CD4-positive, CD25-positive, alpha-beta regulatory T cell (primary cell): Measurements from ENCODE around the gene MVK. TPM values are rescaled to one million over a fixed set of nuclear protein-coding genes. Genes with fewer than 3 reads are reported as not detected.

ENCODE experiments used
- ATAC-seq, 2 donors: fragments of 150-1000 bp; cut with Tn5 transposase; one replicate each; pipeline ENCODE4 v1.10.0; 2021; ENCODE audit warnings: low read depth in 2 of 2, moderate number of reproducible peaks in 2 of 2, moderate library complexity in 1 of 2
- DNase-seq, 3 donors: peaks; one replicate each; pipeline versions ENCODE4 v3.0.0 to v3.0.0-alpha.2; 2012 to 2022; ENCODE audit warnings: mixed read lengths in 1 of 3
- H3K27ac ChIP-seq: one replicate; pipeline ENCODE4 v1.7.0; 2013; ENCODE audit warnings: mild to moderate bottlenecking, low read length; ENCODE audit not compliant: insufficient read depth, poor library complexity, severe bottlenecking
- H3K27me3 ChIP-seq: one replicate; pipeline ENCODE4 v1.7.0; 2013; ENCODE audit warnings: low read length; ENCODE audit not compliant: control insufficient read depth, insufficient read depth
- H3K36me3 ChIP-seq: one replicate; pipeline ENCODE4 v1.7.0; 2013; ENCODE audit warnings: mild to moderate bottlenecking, low read length, moderate library complexity; ENCODE audit not compliant: control insufficient read depth, insufficient read depth
- H3K4me1 ChIP-seq: 2 replicates; pipeline ENCODE4 v1.7.0; 2013; ENCODE audit warnings: mild to moderate bottlenecking, low read length; ENCODE audit not compliant: insufficient read depth, control insufficient read depth, poor library complexity, severe bottlenecking
- H3K4me3 ChIP-seq: one replicate; pipeline ENCODE4 v1.7.0; 2013; ENCODE audit warnings: low read depth, mild to moderate bottlenecking, low read length, moderate library complexity
- H3K9me3 ChIP-seq, 2 experiments: 1 replicate in 1 of 2; 2 replicates in 1 of 2; pipeline ENCODE4 v1.7.0; 2013; ENCODE audit warnings: low read length in 2 of 2, mild to moderate bottlenecking in 1 of 2, moderate library complexity in 1 of 2; ENCODE audit not compliant: control insufficient read depth in 2 of 2
- H3K27ac Mint-ChIP-seq, 3 donors: one replicate each; pipeline ENCODE4 v1.8.0; 2020 to 2022; ENCODE audit warnings: mild to moderate bottlenecking in 3 of 3, mixed read lengths in 3 of 3, moderate library complexity in 2 of 3
- H3K27me3 Mint-ChIP-seq: one replicate; pipeline ENCODE4 v1.8.0; 2022; ENCODE audit warnings: mild to moderate bottlenecking, mixed read lengths
- H3K36me3 Mint-ChIP-seq: one replicate; pipeline ENCODE4 v1.8.0; 2020; ENCODE audit warnings: mixed read lengths
- H3K4me1 Mint-ChIP-seq, 4 donors: one replicate each; pipeline ENCODE4 v1.8.0; 2020 to 2022; ENCODE audit warnings: mixed read lengths in 4 of 4, mild to moderate bottlenecking in 1 of 4
- H3K4me3 Mint-ChIP-seq, 4 donors: one replicate each; pipeline ENCODE4 v1.8.0; 2020 to 2022; ENCODE audit warnings: mild to moderate bottlenecking in 4 of 4, mixed read lengths in 4 of 4, moderate library complexity in 3 of 4
- H3K9me3 Mint-ChIP-seq, 7 donors: one replicate each; pipeline ENCODE4 v1.8.0; 2020 to 2022; ENCODE audit warnings: mixed read lengths in 7 of 7, mild to moderate bottlenecking in 3 of 7, moderate library complexity in 2 of 7
- polyA plus RNA-seq, 4 donors: library from polyadenylated mRNA; unstranded; fragments of 300-500 nt; fragmentation: Illumina TruSeq; gene quantifications; one replicate each; pipeline ENCODE4 v1.2.3, GENCODE V29; 2021
- total RNA-seq: library from RNA; stranded (reverse); gene quantifications from one replicate; pipeline ENCODE4 v1.2.3, GENCODE V29; 2022

MVK gene
- total and polyA plus RNA-seq, 5 donors from 2014 or later: 2.2 to 16.2 (median 3.8) TPM

DNA sequence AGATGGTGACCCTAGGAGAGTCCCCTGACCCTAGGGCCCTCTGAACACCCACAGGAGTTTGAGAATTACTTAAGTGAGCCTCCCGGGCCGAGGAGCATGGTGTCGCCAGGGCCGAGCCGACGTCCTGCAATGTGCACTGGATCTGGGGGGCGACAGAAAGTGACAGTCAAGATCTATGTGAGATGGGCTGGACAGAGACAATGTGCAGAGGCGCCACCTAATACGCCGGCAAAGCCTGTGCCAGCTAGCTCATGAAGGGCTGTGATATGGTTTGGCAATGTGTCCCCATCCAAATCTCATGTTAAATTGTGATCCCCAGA lies 11.9 kb upstream of the MVK start:
- Mint-ChIP-seq H3K27me3 (no peaks in the 10 kb centered on the region), H3K4me3 (no peak overlapping the region), H3K4me1 (no peaks in the 10 kb centered on the region), H3K36me3 (peaks cover 16% of the 10 kb centered on the region), H3K27ac (no peak overlapping the region), H3K9me3 (peaks cover 0 to 4% (median 0%) of the 10 kb centered on the region in 7 donors)
- DNase-seq (no peak), ATAC-seq (no peak)
- Histone ChIP-seq H3K27ac (no peak overlapping the region), H3K4me3 (no peak overlapping the region), H3K4me1 (no peaks in the 10 kb centered on the region), H3K9me3 (peaks cover 5 to 9% of the 10 kb centered on the region in 2 experiments), H3K36me3 (peaks cover 10% of the 10 kb centered on the region), H3K27me3 (no peaks in the 10 kb centered on the region)

DNA sequence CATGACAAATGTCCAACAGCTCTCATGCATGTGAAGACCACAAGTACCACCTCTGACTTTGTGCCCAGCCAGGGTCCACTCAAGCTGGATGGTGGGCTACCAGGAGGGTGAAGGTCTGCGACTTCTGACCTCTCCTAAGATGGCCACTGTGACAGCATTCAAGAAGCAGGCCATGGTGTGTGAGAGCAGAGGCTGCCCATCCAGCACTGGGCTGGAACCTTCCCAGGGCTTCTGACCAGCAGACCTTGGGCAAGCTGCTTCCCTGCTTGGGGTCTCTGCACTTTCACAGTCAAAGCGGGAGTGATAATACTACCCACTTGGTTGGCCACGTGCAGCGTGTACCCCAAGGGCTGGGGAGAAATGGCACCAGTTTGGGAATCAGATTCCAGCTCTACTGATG lies 10.7 kb upstream of the MVK start:
- no peak overlapping the region for H3K4me3 Mint-ChIP-seq
- H3K27me3 Mint-ChIP-seq: no peaks in the 10 kb centered on the region
- H3K9me3 Mint-ChIP-seq: peaks cover 0 to 4% (median 0%) of the 10 kb centered on the region in 7 donors
- no peak overlapping the region for H3K27ac Mint-ChIP-seq
- Histone ChIP-seq H3K4me1 (no peaks in the 10 kb centered on the region), H3K36me3 (peaks cover 11% of the 10 kb centered on the region), H3K27me3 (no peaks in the 10 kb centered on the region), H3K27ac (no peak overlapping the region), H3K4me3 (no peak overlapping the region), H3K9me3 (peaks cover 5 to 9% of the 10 kb centered on the region in 2 experiments)
- no peaks in the 10 kb centered on the region for H3K4me1 Mint-ChIP-seq
- ATAC-seq (no peak), DNase-seq (no peak)
- H3K36me3 Mint-ChIP-seq: peaks cover 21% of the 10 kb centered on the region

DNA sequence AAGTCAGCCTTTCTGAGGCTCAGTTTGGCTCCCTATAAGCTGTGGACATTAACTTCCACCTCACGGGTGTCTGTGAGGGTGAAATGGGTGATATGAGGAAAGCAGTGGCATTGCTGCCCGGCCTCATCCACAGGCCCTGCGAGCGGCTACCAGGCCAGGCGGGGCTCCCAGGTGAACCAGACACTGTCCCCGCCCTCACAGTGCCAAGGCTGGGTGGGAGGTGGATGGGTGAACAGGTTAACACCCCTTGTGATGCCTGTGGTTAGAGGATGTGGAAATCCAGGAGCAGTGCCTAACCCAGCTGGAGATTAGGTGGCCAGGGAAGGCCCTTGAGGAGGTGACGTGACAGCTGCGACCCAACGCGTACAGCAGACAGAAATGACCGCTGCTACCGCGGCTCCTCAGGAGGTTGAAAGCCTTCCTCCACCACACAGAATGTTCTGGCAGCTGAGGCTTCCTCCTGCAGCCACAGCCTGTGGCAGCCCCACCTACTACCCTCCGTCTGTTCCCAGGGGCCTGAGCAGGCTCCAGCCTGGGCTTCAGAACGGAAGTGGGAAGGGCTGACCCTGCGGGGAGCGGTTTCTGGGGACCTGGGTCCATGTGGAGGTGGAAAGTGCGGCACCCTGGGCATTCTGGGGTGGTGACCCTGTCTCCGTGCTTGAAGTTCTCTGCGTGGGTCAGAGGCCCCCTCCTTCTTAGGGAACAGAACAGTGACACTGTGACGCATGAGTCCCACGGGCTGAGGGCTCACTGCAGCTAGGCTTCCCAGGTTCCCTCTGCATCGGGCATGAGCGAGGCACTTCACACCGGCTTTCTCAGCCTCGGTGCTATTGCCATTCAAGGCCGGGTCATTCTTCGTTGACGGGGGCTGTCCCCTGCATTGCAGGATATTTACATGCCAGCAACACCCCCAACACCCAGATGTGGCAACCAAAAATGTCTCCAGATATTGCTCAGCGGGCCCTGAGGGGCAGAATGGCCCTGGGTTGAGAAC lies 10.0 kb upstream of the MVK start:
- H3K9me3 ChIP-seq: peaks cover 5 to 9% of the 10 kb centered on the region in 2 experiments
- H3K4me1 ChIP-seq: no peaks in the 10 kb centered on the region
- ATAC-seq (no peak), DNase-seq (no peak)
- Mint-ChIP-seq H3K27ac (no peak overlapping the region), H3K4me1 (no peaks in the 10 kb centered on the region), H3K27me3 (no peaks in the 10 kb centered on the region), H3K36me3 (peaks cover 25% of the 10 kb centered on the region), H3K4me3 (no peak overlapping the region), H3K9me3 (peaks cover 0 to 4% (median 0%) of the 10 kb centered on the region in 7 donors)
- no peak overlapping the region for H3K27ac ChIP-seq
- H3K36me3 ChIP-seq: peaks cover 18% of the 10 kb centered on the region
- no peaks in the 10 kb centered on the region for H3K27me3 ChIP-seq
- H3K4me3 ChIP-seq: no peak overlapping the region

DNA sequence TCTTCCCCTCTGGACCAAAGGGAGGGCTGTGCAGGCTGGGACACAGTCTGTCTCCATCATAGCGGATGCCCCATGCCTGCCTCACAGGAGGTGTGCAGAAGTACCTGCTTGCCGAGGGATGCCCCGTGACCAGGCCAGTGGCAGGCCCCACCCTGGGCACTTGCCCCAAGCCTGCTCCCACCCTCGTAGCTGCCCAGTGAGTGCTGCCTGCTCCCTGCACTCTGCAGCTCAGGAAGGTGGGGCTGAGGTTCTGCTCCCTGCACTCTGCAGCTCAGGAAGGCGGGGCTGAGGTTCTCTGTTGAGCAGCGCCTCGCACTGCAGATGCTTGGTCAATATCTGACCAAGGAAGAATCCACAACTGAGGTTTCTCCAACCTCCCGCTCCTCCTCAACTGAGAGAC lies 7.2 kb upstream of the MVK start:
- peaks cover 0 to 4% (median 0%) of the 10 kb centered on the region in 7 donors for H3K9me3 Mint-ChIP-seq
- no peak overlapping the region for H3K27ac Mint-ChIP-seq
- DNase-seq (no peak), ATAC-seq (no peak)
- no peak overlapping the region for H3K4me3 Mint-ChIP-seq
- H3K27me3 ChIP-seq: no peaks in the 10 kb centered on the region
- peaks cover 19% of the 10 kb centered on the region for H3K36me3 ChIP-seq
- H3K4me1 ChIP-seq: no peaks in the 10 kb centered on the region
- no peak overlapping the region for H3K27ac ChIP-seq
- H3K4me3 ChIP-seq: no peak overlapping the region
- peaks cover 25% of the 10 kb centered on the region for H3K36me3 Mint-ChIP-seq
- H3K9me3 ChIP-seq: peaks cover 5 to 9% of the 10 kb centered on the region in 2 experiments
- H3K4me1 Mint-ChIP-seq: peaks cover 0 to 1% (median 0%) of the 10 kb centered on the region in 4 donors
- no peaks in the 10 kb centered on the region for H3K27me3 Mint-ChIP-seq

DNA sequence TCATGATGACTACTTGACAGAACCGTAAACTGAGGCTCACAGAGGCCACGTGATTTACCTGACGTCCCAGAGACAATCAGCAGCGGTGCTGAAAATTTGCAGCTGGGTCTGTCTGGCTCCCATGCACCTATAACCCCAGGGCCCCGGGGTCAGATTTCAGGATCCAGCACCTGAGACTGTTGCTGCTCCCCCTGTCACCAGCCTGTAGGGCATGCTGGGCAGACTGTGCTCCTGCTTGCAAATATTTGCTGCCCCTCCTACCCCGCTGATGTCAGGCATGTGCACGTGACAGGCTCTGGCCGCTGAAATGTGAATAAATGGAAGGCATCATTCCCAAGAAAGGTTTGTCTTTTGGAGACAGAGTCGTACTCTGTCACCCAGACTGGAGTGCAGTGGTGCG lies 6.3 kb upstream of the MVK start:
- Histone ChIP-seq H3K4me1 (no peaks in the 10 kb centered on the region), H3K27ac (no peak overlapping the region), H3K36me3 (peaks cover 13% of the 10 kb centered on the region), H3K9me3 (peaks cover 4 to 5% of the 10 kb centered on the region in 2 experiments), H3K27me3 (no peaks in the 10 kb centered on the region), H3K4me3 (no peak overlapping the region)
- Mint-ChIP-seq H3K4me3 (no peak overlapping the region), H3K27ac (no peak overlapping the region), H3K36me3 (peaks cover 18% of the 10 kb centered on the region), H3K9me3 (peaks cover 0 to 2% (median 0%) of the 10 kb centered on the region in 7 donors), H3K4me1 (peaks cover 0 to 7% (median 2%) of the 10 kb centered on the region in 4 donors), H3K27me3 (no peaks in the 10 kb centered on the region)
- no peak for DNase-seq
- ATAC-seq: no peak

DNA sequence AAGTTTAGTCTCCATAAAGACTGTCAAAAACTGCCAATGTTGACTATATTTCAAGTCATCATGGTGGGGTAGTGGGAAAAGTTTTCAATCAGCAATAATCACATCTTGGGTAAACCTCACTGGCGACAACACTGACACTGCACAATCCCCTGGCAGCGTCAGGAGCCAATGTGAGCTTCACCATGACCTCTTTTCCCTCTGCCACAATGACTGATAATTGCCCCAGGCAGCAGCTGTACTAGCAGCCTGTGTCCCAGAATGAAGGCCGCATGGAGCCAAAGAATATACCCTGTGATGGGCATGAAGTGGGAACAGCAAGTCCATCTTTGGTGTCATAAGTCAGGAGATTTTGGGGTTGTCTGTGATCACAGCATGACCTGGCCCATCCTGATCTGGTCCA lies 5.6 kb upstream of the MVK start:
- peaks cover 14% of the 10 kb centered on the region for H3K36me3 Mint-ChIP-seq
- ATAC-seq: no peak
- no peaks in the 10 kb centered on the region for H3K9me3 Mint-ChIP-seq
- peaks cover 5 to 13% (median 7%) of the 10 kb centered on the region in 4 donors for H3K4me1 Mint-ChIP-seq
- Histone ChIP-seq H3K9me3 (no peaks in the 10 kb centered on the region), H3K4me1 (no peaks in the 10 kb centered on the region), H3K36me3 (peaks cover 12% of the 10 kb centered on the region), H3K27me3 (no peaks in the 10 kb centered on the region), H3K27ac (no peak overlapping the region), H3K4me3 (no peak overlapping the region)
- H3K27ac Mint-ChIP-seq: no peak overlapping the region
- H3K27me3 Mint-ChIP-seq: no peaks in the 10 kb centered on the region
- no peak overlapping the region for H3K4me3 Mint-ChIP-seq
- DNase-seq: no peak

DNA sequence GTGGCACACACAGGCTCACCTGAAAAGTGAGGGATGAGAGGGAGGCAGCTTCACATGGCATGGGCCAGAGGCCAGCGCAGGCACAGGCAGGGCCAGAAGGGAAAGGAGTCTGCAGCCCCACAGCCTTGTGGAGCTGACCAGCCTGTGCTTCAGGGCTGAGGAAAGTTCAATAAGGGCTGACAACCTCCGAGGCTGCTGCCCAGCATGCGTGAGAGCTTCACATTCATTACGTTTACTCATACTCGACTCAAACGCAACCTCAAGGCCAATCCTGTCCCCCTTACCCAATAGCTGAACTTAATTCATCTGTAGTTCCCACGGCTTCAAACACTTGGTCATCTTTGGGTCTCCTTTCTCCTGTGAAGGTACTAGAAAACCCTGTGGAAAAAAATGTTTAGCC lies 5.1 kb upstream of the MVK start:
- DNase-seq: no peak
- no peaks in the 10 kb centered on the region for H3K9me3 Mint-ChIP-seq
- H3K4me1 Mint-ChIP-seq: peaks cover 5 to 16% (median 9%) of the 10 kb centered on the region in 4 donors
- H3K27me3 ChIP-seq: no peaks in the 10 kb centered on the region
- no peak overlapping the region for H3K4me3 ChIP-seq
- no peak overlapping the region for H3K27ac ChIP-seq
- no peak for ATAC-seq
- no peak overlapping the region for H3K4me3 Mint-ChIP-seq
- peaks cover 17% of the 10 kb centered on the region for H3K36me3 Mint-ChIP-seq
- no peaks in the 10 kb centered on the region for H3K9me3 ChIP-seq
- no peak overlapping the region for H3K27ac Mint-ChIP-seq
- H3K4me1 ChIP-seq: no peaks in the 10 kb centered on the region
- peaks cover 9% of the 10 kb centered on the region for H3K36me3 ChIP-seq
- H3K27me3 Mint-ChIP-seq: no peaks in the 10 kb centered on the region
